Measurements from ENCODE around the gene SMARCC1.

SMARCC1 gene

GRCh38 chr3:47613722-47614121 lies 168.0 kb downstream of the SMARCC1 start:
- no peaks in the 10 kb centered on the region for H3K9me3 ChIP-seq (ENCODE audit: control insufficient read depth, insufficient read depth, low read length)
- peaks cover 13% of the 10 kb centered on the region for H3K4me1 ChIP-seq (ENCODE audit: insufficient read depth, low read length)
- H3K9ac ChIP-seq (ENCODE audit: low read depth, low read length) = no peak overlapping the region
- peaks cover 51% of the 10 kb centered on the region for H3K36me3 ChIP-seq (ENCODE audit: insufficient read depth, low read length)

GRCh38 chr3:47612879-47613278 lies 168.8 kb downstream of the SMARCC1 start:
- Histone ChIP-seq H3K9me3 (ENCODE audit: control insufficient read depth, insufficient read depth, low read length) (no peaks in the 10 kb centered on the region), H3K36me3 (ENCODE audit: insufficient read depth, low read length) (peaks cover 45% of the 10 kb centered on the region), H3K4me1 (ENCODE audit: insufficient read depth, low read length) (peaks cover 13% of the 10 kb centered on the region)

GRCh38 chr3:47612178-47612577 lies 169.5 kb downstream of the SMARCC1 start:
- H3K36me3 ChIP-seq (ENCODE audit: insufficient read depth, low read length) = peaks cover 42% of the 10 kb centered on the region
- no peak overlapping the region for H3K9ac ChIP-seq (ENCODE audit: low read depth, low read length)
- peaks cover 9% of the 10 kb centered on the region; the same call in 1 of the 2 replicates for H3K4me1 ChIP-seq (ENCODE audit: insufficient read depth, low read length)
- no peaks in the 10 kb centered on the region for H3K9me3 ChIP-seq (ENCODE audit: control insufficient read depth, insufficient read depth, low read length)

More at GRCh38 chr3:47612879-47613278, 168.8 kb downstream of the SMARCC1 start:
- H3K9ac ChIP-seq (ENCODE audit: low read depth, low read length) = no peak overlapping the region

GRCh38 chr3:47611576-47611975 lies 170.1 kb downstream of the SMARCC1 start:
- H3K36me3 ChIP-seq (ENCODE audit: insufficient read depth, low read length) = peaks cover 39% of the 10 kb centered on the region
- H3K9me3 ChIP-seq (ENCODE audit: control insufficient read depth, insufficient read depth, low read length) = no peaks in the 10 kb centered on the region
- H3K9ac ChIP-seq (ENCODE audit: low read depth, low read length) = no peak overlapping the region
- peaks cover 9% of the 10 kb centered on the region; the same call in 1 of the 2 replicates for H3K4me1 ChIP-seq (ENCODE audit: insufficient read depth, low read length)

GRCh38 chr3:47610583-47610982 lies 171.1 kb downstream of the SMARCC1 start:
- Histone ChIP-seq H3K4me1 (ENCODE audit: insufficient read depth, low read length) (peaks cover 9% of the 10 kb centered on the region; the same call in 1 of the 2 replicates), H3K9me3 (ENCODE audit: control insufficient read depth, insufficient read depth, low read length) (no peaks in the 10 kb centered on the region), H3K36me3 (ENCODE audit: insufficient read depth, low read length) (peaks cover 42% of the 10 kb centered on the region), H3K9ac (ENCODE audit: low read depth, low read length) (no peak overlapping the region)

- peaks cover 37% of the 10 kb centered on the region for H3K36me3 ChIP-seq (ENCODE audit: insufficient read depth, low read length)
- no peaks in the 10 kb centered on the region for H3K4me1 ChIP-seq (ENCODE audit: insufficient read depth, low read length)
- H3K9me3 ChIP-seq (ENCODE audit: control insufficient read depth, insufficient read depth, low read length) = no peaks in the 10 kb centered on the region
- no peak overlapping the region for H3K9ac ChIP-seq (ENCODE audit: low read depth, low read length)
These were observed 174.4 kb downstream of the SMARCC1 start for GRCh38 chr3:47607335-47607734.

- H3K9ac ChIP-seq (ENCODE audit: low read depth, low read length) = no peak overlapping the region
- no peaks in the 10 kb centered on the region for H3K9me3 ChIP-seq (ENCODE audit: control insufficient read depth, insufficient read depth, low read length)
- H3K4me1 ChIP-seq (ENCODE audit: insufficient read depth, low read length) = no peaks in the 10 kb centered on the region
- peaks cover 29% of the 10 kb centered on the region for H3K36me3 ChIP-seq (ENCODE audit: insufficient read depth, low read length)
These were observed 175.5 kb downstream of the SMARCC1 start for GRCh38 chr3:47606165-47606564.

- no peak overlapping the region for H3K9ac ChIP-seq (ENCODE audit: low read depth, low read length)
- H3K36me3 ChIP-seq (ENCODE audit: insufficient read depth, low read length) = peaks cover 27% of the 10 kb centered on the region
- no peaks in the 10 kb centered on the region for H3K9me3 ChIP-seq (ENCODE audit: control insufficient read depth, insufficient read depth, low read length)
- no peaks in the 10 kb centered on the region for H3K4me1 ChIP-seq (ENCODE audit: insufficient read depth, low read length)
These were observed 176.0 kb downstream of the SMARCC1 start for GRCh38 chr3:47605652-47606051.

- H3K36me3 ChIP-seq (ENCODE audit: insufficient read depth, low read length) = peaks cover 17% of the 10 kb centered on the region
These were observed 177.5 kb downstream of the SMARCC1 start for GRCh38 chr3:47604145-47604544.

GRCh38 chr3:47603332-47603731 lies 178.4 kb downstream of the SMARCC1 start:
- H3K9me3 ChIP-seq (ENCODE audit: control insufficient read depth, insufficient read depth, low read length) = no peaks in the 10 kb centered on the region
- H3K4me1 ChIP-seq (ENCODE audit: insufficient read depth, low read length) = no peaks in the 10 kb centered on the region
- H3K36me3 ChIP-seq (ENCODE audit: insufficient read depth, low read length) = peaks cover 14% of the 10 kb centered on the region
- H3K9ac ChIP-seq (ENCODE audit: low read depth, low read length) = no peak overlapping the region

More at GRCh38 chr3:47604145-47604544, 177.5 kb downstream of the SMARCC1 start:
- H3K9me3 ChIP-seq (ENCODE audit: control insufficient read depth, insufficient read depth, low read length) = no peaks in the 10 kb centered on the region
- no peaks in the 10 kb centered on the region for H3K4me1 ChIP-seq (ENCODE audit: insufficient read depth, low read length)
- H3K9ac ChIP-seq (ENCODE audit: low read depth, low read length) = no peak overlapping the region

- Histone ChIP-seq H3K9me3 (ENCODE audit: control insufficient read depth, insufficient read depth, low read length) (no peaks in the 10 kb centered on the region), H3K4me1 (ENCODE audit: insufficient read depth, low read length) (no peaks in the 10 kb centered on the region), H3K36me3 (ENCODE audit: insufficient read depth, low read length) (peaks cover 10% of the 10 kb centered on the region), H3K9ac (ENCODE audit: low read depth, low read length) (no peak overlapping the region)
These were observed 180.4 kb downstream of the SMARCC1 start for GRCh38 chr3:47601281-47601680.

- H3K4me1 ChIP-seq (ENCODE audit: insufficient read depth, low read length) = no peaks in the 10 kb centered on the region
- H3K9ac ChIP-seq (ENCODE audit: low read depth, low read length) = no peak overlapping the region
- H3K9me3 ChIP-seq (ENCODE audit: control insufficient read depth, insufficient read depth, low read length) = no peaks in the 10 kb centered on the region
- H3K36me3 ChIP-seq (ENCODE audit: insufficient read depth, low read length) = peaks cover 9% of the 10 kb centered on the region
These were observed 186.9 kb downstream of the SMARCC1 start for GRCh38 chr3:47594792-47595191.

GRCh38 chr3:47592066-47592795 lies 189.5 kb downstream of the SMARCC1 start:
- peaks cover 11% of the 10 kb centered on the region for H3K36me3 ChIP-seq (ENCODE audit: insufficient read depth, low read length)
- no peak overlapping the region for H3K9ac ChIP-seq (ENCODE audit: low read depth, low read length)
- H3K4me1 ChIP-seq (ENCODE audit: insufficient read depth, low read length) = no peaks in the 10 kb centered on the region
- no peaks in the 10 kb centered on the region for H3K9me3 ChIP-seq (ENCODE audit: control insufficient read depth, insufficient read depth, low read length)

GRCh38 chr3:47590216-47590615 lies 191.5 kb downstream of the SMARCC1 start:
- Histone ChIP-seq H3K9ac (ENCODE audit: low read depth, low read length) (no peak overlapping the region), H3K9me3 (ENCODE audit: control insufficient read depth, insufficient read depth, low read length) (no peaks in the 10 kb centered on the region), H3K36me3 (ENCODE audit: insufficient read depth, low read length) (peaks cover 14% of the 10 kb centered on the region), H3K4me1 (ENCODE audit: insufficient read depth, low read length) (no peaks in the 10 kb centered on the region)

- Histone ChIP-seq H3K4me1 (ENCODE audit: insufficient read depth, low read length) (peaks cover 7% of the 10 kb centered on the region; the same call in 1 of the 2 replicates), H3K9me3 (ENCODE audit: control insufficient read depth, insufficient read depth, low read length) (no peaks in the 10 kb centered on the region), H3K9ac (ENCODE audit: low read depth, low read length) (no peak overlapping the region), H3K36me3 (ENCODE audit: insufficient read depth, low read length) (peaks cover 11% of the 10 kb centered on the region)
These were observed 193.1 kb downstream of the SMARCC1 start for GRCh38 chr3:47588587-47588986.
